ENCODE measurements around the gene GOLIM4.

The GOLIM4 gene

DNA sequence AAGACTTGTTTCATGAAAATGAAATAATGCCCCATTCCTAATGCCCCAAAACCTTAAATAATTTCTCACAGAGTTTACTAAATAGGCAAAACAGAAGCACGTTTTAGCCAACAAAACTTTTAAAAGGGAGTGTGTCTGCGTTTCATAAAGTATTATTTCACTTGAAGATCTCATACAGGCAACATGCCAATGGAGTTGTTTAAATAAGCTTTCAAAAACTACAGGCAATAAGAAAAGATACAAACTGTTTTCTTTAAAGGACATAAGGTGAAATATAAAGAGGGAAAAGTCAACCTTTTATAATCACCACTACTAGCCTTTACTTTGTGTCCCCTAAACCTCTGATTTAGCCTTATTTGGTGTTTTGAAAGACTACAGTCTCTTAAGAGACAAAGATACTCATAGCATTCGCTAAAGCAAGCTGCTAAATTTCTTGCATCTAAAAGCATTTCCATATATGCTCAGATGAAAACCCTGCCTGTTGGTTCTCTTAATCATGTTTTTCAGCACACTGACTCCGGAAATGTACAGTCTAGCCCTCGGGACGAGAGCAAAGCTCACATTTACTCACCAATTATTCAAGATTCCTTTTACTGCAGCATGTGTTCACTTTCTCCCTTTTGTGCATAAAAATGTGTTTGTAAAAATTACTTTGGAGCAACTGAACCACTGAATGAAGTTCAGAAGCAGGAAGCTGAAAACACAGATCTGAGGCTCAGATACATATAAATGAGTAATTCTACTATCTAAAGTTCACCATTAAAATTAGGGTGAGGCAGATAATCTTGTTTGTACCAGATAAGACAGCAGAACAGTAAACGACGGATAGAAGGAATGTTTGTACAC lies 119.0 kb downstream of the GOLIM4 start:
- TF ChIP-seq TAF1 (IDR thresholded peaks at IDR 0.05; ENCODE audit: low read depth) (no peak), EP300 (IDR thresholded peaks at IDR 0.05; ENCODE audit: borderline replicate concordance) (no peak), CEBPB (IDR thresholded peaks at IDR 0.05) (no peak), CREB1 (IDR thresholded peaks at IDR 0.05; ENCODE audit: low read depth) (no peak), RAD21 (IDR thresholded peaks at IDR 0.05; ENCODE audit: low read depth) (no peak), FOXM1 (IDR thresholded peaks at IDR 0.05; ENCODE audit: borderline replicate concordance, low read depth) (no peak), NFIC (IDR thresholded peaks at IDR 0.05) (no peak)
- TF ChIP-seq, protein P1, sequence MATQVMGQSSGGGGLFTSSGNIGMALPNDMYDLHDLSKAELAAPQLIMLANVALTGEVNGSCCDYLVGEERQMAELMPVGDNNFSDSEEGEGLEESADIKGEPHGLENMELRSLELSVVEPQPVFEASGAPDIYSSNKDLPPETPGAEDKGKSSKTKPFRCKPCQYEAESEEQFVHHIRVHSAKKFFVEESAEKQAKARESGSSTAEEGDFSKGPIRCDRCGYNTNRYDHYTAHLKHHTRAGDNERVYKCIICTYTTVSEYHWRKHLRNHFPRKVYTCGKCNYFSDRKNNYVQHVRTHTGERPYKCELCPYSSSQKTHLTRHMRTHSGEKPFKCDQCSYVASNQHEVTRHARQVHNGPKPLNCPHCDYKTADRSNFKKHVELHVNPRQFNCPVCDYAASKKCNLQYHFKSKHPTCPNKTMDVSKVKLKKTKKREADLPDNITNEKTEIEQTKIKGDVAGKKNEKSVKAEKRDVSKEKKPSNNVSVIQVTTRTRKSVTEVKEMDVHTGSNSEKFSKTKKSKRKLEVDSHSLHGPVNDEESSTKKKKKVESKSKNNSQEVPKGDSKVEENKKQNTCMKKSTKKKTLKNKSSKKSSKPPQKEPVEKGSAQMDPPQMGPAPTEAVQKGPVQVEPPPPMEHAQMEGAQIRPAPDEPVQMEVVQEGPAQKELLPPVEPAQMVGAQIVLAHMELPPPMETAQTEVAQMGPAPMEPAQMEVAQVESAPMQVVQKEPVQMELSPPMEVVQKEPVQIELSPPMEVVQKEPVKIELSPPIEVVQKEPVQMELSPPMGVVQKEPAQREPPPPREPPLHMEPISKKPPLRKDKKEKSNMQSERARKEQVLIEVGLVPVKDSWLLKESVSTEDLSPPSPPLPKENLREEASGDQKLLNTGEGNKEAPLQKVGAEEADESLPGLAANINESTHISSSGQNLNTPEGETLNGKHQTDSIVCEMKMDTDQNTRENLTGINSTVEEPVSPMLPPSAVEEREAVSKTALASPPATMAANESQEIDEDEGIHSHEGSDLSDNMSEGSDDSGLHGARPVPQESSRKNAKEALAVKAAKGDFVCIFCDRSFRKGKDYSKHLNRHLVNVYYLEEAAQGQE (IDR thresholded peaks at IDR 0.05; ENCODE audit: low read depth): no peak
- TF ChIP-seq, protein P2, sequence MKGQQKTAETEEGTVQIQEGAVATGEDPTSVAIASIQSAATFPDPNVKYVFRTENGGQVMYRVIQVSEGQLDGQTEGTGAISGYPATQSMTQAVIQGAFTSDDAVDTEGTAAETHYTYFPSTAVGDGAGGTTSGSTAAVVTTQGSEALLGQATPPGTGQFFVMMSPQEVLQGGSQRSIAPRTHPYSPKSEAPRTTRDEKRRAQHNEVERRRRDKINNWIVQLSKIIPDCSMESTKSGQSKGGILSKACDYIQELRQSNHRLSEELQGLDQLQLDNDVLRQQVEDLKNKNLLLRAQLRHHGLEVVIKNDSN (IDR thresholded peaks at IDR 0.05): no peak

DNA sequence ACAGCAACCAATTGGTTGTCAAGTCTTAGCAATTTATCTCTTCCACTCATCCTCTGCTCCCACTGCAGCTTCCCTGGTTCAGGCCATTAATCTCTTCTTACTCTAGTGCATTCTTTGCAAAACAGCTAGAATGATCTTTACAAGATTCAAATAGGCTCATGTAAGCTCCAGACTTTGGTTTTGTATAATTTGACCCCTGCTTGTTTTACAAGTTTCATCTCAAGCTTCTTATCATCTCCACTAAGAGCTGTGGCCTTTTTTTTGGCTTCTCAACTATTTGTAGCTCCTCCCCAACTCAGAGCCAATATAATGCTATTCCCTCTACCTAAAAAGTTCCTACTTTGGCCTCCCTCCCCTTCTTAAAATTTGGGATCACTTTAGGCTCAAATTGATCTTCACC lies 121.8 kb downstream of the GOLIM4 start:
- TF ChIP-seq FOXM1 (IDR thresholded peaks at IDR 0.05; ENCODE audit: borderline replicate concordance, low read depth): no peak
- TF ChIP-seq, protein P1 (IDR thresholded peaks at IDR 0.05; ENCODE audit: low read depth): no peak
- TF ChIP-seq CREB1 (IDR thresholded peaks at IDR 0.05; ENCODE audit: low read depth): no peak
- no peak for TF ChIP-seq EP300 (IDR thresholded peaks at IDR 0.05; ENCODE audit: borderline replicate concordance)
- TF ChIP-seq, protein P3, sequence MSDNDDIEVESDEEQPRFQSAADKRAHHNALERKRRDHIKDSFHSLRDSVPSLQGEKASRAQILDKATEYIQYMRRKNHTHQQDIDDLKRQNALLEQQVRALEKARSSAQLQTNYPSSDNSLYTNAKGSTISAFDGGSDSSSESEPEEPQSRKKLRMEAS (IDR thresholded peaks at IDR 0.05): no peak
- no peak for TF ChIP-seq RAD21 (IDR thresholded peaks at IDR 0.05; ENCODE audit: low read depth)
- no peak for TF ChIP-seq ZBTB7A (IDR thresholded peaks at IDR 0.05; ENCODE audit: low read depth)

DNA sequence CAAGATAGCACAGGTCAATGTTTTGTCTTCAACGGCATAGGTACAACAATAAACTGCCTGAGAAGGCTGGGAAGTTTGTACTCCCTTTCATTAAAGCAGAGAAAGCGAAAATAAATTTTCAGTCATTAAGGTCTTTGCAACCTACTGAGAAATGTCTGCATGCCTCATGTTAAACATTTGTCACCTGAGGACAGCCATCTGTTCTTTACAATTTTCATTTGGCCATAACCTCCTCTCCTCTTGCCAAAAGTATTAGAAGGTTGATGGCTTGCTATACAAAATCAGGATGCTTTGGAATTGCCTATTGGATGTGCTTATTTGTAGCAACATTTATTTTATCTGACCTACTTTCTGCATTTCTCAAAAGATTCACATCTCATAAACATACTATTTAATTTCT lies 122.7 kb downstream of the GOLIM4 start:
- TF ChIP-seq YY1 (IDR thresholded peaks at IDR 0.05; ENCODE audit: low read depth) (no peak), CEBPB (IDR thresholded peaks at IDR 0.05) (no peak), TEAD4 (IDR thresholded peaks at IDR 0.05) (no peak), NFIC (IDR thresholded peaks at IDR 0.05) (no peak), EGR1 (IDR thresholded peaks at IDR 0.05) (no peak), ZBTB7A (IDR thresholded peaks at IDR 0.05; ENCODE audit: low read depth) (no peak), TCF12 (IDR thresholded peaks at IDR 0.05; ENCODE audit: low read depth) (no peak)

DNA sequence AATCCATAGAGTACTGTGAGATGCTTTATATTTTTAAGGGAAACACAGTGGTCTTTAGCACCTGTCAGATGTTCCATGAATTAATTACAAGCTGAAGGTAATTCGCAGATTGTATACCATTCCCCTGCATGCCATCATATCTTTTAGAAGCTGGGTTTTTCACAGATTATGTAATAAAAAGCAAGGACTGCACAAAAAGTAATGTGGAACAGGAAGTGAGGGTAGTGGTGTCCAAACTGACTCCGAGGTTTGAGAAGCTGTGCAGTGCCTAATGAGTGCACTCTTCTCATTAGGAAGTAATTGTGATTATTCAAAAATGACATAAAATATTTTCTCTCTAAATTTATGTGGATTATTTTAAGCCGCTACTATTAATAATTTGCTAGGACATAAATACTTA lies 123.2 kb downstream of the GOLIM4 start:
- TF ChIP-seq, protein P1 (IDR thresholded peaks at IDR 0.05; ENCODE audit: low read depth): no peak
- TF ChIP-seq YY1 (IDR thresholded peaks at IDR 0.05; ENCODE audit: low read depth): no peak
- TF ChIP-seq ZBTB7A (IDR thresholded peaks at IDR 0.05; ENCODE audit: low read depth): no peak
- no peak for TF ChIP-seq FOXM1 (IDR thresholded peaks at IDR 0.05; ENCODE audit: borderline replicate concordance, low read depth)
- TF ChIP-seq RAD21 (IDR thresholded peaks at IDR 0.05; ENCODE audit: low read depth): no peak
- no peak for TF ChIP-seq EGR1 (IDR thresholded peaks at IDR 0.05)
- no peak for TF ChIP-seq TEAD4 (IDR thresholded peaks at IDR 0.05)
- TF ChIP-seq TCF12 (IDR thresholded peaks at IDR 0.05; ENCODE audit: low read depth): no peak
- TF ChIP-seq, protein P2 (IDR thresholded peaks at IDR 0.05): no peak
- no peak for TF ChIP-seq TAF1 (IDR thresholded peaks at IDR 0.05; ENCODE audit: low read depth)
- no peak for TF ChIP-seq EP300 (IDR thresholded peaks at IDR 0.05; ENCODE audit: borderline replicate concordance)
- TF ChIP-seq, protein P3 (IDR thresholded peaks at IDR 0.05): no peak
- no peak for TF ChIP-seq NFIC (IDR thresholded peaks at IDR 0.05)

Data from Ishikawa (cell line).